Measurements from ENCODE around the gene SLC44A2.

DNA sequence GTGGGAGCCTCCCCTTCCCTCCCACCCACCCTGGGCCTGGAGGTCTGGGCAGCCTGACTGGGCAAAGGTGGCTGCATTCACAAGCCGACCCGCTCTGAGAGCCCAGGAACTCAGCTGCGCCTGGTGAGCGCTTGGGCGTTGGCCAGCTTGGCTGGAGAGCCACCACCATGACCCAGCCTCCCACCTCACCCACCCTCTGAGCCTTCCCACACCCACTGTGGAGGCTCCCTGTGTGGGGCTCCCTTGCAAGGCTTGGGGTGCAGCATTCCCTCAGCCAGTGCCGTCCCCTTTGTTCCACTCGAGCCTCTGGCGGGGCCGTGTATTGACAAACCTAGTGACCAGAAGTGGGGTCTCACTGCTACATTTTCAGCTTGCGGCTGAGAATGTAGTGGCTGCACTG, 60.8 kb downstream of the SLC44A2 start:
- no peak for TF ChIP-seq EZH2 (IDR thresholded peaks at IDR 0.05; ENCODE audit: low read depth)
- TF ChIP-seq, protein P1, sequence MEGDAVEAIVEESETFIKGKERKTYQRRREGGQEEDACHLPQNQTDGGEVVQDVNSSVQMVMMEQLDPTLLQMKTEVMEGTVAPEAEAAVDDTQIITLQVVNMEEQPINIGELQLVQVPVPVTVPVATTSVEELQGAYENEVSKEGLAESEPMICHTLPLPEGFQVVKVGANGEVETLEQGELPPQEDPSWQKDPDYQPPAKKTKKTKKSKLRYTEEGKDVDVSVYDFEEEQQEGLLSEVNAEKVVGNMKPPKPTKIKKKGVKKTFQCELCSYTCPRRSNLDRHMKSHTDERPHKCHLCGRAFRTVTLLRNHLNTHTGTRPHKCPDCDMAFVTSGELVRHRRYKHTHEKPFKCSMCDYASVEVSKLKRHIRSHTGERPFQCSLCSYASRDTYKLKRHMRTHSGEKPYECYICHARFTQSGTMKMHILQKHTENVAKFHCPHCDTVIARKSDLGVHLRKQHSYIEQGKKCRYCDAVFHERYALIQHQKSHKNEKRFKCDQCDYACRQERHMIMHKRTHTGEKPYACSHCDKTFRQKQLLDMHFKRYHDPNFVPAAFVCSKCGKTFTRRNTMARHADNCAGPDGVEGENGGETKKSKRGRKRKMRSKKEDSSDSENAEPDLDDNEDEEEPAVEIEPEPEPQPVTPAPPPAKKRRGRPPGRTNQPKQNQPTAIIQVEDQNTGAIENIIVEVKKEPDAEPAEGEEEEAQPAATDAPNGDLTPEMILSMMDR (conservative IDR thresholded peaks at IDR 0.05) = no peak
